ENCODE data around the gene EFNA5.

EFNA5 gene

GRCh38 chr5:107385708-107386107 lies 285.0 kb downstream of the EFNA5 start:
- no peak for DNase-seq

GRCh38 chr5:107384256-107384655 lies 286.5 kb downstream of the EFNA5 start:
- DNase-seq = no peak

DNA sequence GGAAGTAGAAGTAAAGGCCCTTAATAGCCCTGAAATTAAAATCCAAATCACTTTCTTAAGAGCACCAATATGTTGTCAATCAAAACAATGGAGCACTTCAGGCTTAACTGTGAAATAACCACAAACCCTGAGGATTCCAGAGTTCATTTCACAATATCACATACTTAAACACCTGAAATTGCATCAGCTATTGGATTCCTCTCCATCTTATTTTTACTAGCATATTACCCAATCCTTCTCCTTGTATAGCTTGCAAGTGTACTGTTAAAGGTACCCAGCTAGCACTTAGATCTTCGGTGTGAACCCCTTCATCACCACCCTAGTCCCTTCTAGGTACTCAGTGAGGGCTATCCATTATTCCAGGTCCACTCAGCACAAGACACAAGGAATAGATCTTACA lies 287.3 kb downstream of the EFNA5 start:
- DNase-seq = no peak

GRCh38 chr5:107381189-107381856 lies 289.4 kb downstream of the EFNA5 start:
- peak; percentile 69 to 77 for DNase-seq

- peak; percentile 63 to 70 for DNase-seq
Observed at GRCh38 chr5:107380654-107381053, 290.1 kb downstream of the EFNA5 start.

DNA sequence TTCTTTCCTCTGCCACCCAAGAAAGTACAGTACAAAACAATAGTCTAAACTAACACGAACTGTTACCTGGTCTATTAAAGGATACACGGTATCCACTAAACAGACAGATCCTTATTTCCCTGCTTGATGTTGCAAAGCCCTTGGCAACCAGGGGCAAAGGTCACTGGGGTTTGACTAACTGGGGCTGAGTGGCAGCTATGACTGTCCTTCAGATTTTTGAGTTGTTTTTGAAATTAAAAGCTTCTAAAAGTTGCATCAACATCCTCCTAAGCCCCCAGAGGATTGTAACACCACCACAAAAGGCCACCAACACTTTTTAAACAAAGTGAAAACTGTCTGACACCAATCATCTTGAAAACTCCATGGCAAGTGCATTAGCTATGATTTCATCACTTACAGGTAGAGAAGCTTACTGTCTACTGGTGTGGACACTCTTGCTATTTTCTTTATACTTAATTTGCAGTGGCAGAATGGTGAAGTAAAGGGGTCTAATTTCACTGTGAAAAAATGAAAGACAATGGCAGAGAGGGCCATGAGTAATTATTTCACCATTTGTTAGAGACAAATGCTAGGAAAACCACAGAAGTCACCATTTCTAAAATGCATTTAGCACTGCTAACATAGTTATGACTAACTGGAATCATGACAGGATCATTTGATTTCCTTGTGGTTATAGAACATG lies 292.4 kb downstream of the EFNA5 start:
- no peak for DNase-seq

- no peak for DNase-seq
Observed at GRCh38 chr5:107377277-107377609, 293.5 kb downstream of the EFNA5 start.

DNA sequence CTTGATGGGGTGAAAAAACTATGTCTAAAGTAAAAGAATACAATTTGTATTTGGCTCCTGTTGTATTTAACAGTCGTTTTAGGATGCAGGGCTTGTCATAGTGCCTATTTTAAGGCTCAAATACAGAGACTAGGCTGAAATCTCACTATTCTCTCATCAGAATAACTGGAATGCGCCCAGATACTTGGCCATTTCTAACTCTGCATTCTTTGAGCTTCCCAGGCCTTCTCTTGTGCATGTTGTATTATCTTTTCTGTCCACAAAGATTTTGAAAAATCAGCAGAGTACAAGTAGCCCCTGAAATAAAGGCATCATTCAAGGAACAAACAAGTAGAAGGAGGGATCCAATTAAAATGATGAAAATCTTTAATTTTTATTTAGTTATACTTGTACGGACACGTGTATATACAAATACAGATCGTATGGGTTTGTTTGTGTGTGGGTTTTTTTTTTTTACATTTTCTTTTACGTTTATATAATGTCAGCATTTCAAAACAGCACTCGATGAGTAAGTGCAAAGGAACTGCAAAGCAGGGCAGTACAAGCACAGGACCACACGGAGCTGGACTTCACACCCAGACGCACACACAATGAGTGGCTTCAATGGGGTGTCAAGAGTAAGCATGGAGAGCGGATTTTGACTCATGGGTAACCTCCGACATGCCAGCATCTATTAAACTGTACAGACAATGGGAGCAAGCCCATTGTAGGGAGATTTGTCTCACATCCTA lies 294.0 kb downstream of the EFNA5 start:
- DNase-seq = no peak

DNA sequence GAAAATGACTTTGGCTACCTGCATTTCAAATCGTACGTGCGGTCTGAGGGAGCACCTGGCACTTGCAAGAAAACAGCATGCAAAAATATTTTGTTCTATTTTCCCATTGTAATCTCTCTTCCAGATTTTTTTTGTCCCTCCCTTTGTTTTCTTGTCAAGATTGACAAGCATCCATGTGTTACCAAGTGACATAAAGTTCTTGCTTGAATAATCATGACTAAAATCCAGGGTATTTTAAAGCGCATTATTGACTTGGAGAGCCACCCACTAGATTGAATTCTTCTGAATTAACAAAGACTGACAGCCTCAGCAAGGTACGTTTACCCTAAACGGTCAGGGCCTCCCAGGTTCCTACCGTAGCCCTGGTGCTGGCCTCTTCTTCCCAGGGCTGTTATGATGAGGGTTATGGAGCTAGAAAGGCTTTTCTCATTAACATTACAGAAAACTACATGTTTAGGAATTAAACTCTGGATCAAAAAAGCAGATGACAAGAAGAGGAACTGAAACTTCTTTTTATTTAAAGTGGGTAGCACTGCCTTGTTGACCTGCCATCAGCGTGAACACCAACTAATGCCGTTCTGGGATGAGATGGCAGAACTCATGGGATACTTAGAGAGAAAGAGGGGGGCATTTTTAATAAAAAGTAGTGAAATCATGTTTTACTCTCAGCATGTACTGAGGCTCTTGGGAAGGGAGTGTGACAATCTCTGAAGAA lies 297.0 kb downstream of the EFNA5 start:
- no peak for DNase-seq

GRCh38 chr5:107372723-107373450 lies 297.9 kb downstream of the EFNA5 start:
- no peak for DNase-seq

DNA sequence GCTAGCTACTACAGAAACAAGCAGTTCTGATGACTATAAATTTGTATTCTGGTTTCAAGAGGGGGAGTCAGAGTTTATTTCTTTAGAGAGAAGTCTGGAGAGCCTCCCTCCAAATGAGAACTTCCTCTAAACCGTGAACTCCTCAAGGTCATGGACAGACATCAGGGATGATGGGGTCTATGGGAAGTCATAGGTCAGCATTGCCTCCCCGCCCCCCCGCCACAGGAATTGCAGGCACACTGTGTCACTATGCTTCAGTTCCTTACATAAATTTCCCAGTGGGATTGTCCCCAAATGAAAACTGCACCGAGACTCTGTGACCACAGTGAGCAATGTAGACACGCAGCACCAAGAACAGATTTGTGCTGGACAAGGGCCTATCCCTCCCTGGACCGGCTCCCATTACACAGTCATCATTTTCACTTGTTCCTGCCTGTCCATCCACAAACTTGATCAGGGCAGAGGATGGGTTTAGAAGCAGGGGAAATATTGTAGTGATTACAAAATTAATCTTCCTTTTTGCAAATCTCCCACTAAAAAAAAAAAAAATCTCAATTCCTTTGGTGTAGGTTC lies 300.3 kb downstream of the EFNA5 start:
- no peak for DNase-seq

DNA sequence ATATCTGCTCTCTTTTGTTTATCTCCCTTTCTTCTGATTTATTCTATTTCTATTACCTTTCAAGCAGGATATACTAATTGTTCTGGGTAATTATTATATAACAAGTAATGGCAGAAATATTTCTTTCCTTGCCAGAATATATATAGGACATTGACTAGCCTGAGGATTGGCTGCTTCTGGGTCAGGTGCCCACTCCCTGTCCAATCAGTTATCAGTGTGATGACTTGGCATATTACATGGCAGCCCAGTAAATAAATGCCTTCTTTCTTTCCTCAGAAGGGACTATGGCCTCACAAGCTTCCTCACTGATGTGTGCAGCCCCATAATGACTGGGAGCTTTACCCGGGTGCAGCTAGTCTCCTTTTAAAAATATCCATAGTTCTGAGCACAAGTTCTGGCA lies 301.1 kb downstream of the EFNA5 start:
- DNase-seq = no peak

DNA sequence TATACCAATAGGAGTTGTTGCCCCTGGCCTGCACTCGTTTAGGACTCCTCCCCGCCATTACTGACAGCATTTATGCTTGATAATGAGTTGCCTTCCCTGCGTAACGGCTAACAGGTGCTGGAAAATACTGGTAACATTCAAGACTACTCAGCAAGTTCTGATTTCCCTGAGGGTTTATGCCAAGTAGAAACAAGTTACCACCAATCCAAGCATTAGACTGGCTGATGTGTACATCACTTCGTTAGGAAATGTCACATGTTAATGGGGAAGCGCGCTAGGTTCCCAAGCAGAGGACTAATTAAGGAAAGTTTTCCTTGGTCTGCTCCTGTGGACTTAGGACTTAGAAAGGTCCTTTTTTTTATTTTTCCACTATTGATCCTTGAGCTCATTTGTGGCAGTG lies 302.1 kb downstream of the EFNA5 start:
- DNase-seq = no peak

DNA sequence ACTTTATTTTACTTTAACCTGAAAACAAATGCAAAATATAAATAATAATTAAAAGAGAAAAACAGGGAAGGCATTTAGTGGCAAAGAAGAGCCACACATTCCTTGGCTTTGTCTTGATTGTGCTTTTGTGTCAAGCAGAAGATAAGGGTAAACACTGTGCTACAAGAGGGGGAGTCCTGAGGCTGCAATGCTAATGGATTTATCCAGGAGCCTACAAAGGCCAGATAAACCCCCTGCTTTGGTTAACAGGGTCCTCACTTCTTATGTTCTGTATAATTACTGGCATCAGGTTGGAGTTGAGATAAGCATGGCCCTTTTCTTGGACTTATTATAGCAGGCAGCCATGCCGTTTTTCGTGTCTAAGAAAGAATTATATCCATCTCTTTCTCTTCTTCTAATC lies 302.8 kb downstream of the EFNA5 start:
- no peak for DNase-seq

DNA sequence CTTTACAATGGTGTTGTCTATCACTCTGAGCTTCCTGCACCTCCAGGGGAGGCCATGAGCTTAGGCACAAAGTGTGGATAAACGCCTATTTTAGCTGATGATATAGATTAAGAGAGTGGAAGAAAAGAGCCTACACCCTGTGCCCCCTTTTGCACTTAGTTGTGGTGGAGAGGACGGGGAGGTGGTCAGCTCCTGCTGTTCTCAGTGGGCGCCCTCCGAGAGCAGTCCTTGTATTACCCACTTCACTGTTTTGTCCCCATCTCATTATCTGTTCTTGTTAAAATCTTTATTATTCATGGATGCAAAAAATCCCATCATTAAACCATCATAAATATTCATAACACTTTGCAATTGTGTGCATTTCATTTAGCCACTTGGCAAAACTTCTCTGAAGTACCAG lies 303.3 kb downstream of the EFNA5 start:
- DNase-seq = no peak

DNA sequence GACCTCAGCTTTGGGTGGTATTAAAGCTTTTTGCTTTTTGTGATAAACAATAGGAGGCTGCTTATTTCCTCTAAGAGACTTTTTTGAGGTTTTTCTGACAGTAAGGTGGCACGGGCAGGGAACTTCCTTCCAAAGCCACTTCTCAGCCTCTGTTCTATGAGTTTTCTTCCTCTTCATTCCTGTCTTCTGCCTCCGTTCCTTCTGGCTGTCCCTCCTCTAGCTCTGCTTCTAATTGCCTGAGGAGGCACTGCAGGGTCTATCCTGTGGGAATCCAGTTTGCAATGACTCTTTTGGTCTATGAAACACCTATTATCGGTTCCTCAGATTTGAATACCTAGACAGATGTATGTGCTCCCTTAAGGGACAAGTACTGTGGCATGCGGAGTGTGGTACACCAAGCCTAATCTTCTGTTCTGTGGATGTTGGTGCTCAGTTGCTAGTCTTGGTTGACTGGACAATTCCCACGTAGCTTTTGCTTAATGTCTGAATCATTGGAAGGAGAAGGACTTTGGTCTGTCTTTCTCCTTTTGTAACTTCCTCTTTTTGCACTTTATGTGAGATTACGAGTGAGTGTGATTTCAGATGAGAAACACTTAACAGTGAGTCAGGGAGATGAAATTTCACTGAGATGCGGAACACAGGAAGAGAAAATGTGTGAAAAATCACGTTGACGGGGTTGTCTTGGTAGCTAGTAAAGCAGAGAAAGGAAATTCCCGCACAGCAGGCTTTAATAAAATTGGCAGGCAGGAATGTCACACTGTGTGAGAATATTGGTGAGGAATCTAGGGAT lies 305.2 kb downstream of the EFNA5 start:
- no peak for DNase-seq

DNA sequence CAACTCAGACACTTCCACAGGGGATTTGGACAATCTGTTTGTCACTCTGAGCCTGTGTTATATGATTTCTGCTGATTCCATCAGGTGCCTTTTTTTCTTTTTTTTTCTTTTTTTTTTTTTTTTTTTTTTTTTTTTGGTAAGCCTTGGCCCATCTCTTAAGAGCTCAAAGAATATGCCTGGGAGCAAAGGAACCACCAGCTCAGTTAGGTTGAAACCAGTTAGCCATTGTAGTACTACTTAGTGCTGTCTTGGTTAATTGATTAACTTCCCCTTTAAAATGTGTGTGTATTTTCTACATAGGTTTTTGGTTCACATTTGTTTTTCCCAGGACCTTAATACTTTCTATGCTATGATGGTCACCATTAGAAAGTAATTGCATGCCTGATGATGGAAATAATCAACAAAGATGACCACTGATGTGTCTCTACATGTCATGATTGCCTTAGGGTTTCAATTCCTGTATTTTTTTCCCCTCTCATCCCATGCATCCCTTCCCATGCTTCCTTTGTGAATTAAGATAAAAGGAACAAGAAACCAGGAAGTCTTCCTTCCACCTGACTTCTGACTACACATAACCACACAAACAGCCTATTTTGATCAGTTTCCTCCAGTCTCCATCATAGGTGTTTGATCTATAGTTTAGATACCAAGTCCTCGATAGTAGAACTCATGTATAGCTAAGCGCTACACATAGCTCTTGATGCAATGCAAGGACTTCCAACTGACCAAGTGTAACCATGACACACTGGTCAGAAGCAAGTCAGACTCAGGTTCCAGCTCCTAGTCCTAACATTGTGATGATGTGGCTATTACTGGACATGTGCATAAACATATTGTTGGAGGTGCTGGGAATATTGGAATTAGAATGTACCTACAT lies 306.1 kb downstream of the EFNA5 start:
- no peak for DNase-seq

GRCh38 chr5:107363768-107364167 lies 307.0 kb downstream of the EFNA5 start:
- DNase-seq = no peak

DNA sequence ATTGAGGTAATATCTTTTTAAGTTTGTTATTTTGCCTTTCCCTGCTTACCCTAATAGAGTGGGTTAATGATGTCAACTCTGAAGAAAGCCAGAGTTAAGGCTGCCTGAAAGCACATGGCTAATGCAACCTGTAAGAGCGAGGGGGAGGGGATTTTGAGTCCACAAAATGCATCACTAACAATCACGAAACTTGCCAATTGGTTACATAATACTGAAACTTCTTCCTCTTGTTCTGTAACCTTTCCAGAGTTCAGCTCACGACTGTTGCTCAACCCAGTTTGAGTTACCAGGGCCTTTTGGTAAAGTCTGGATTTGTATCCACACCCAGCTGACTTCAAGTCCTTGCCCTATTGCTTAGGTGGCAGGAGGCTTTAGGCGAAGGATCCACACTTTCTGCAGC lies 308.8 kb downstream of the EFNA5 start:
- no peak for DNase-seq

GRCh38 chr5:107359916-107360234 lies 310.9 kb downstream of the EFNA5 start:
- DNase-seq = no peak

All from SHP77 (cell line).